OCI-LY3 (cell line): Measurements from ENCODE around the gene S100Z.
"Not testable (repeated sequence)": the region's sequence is repeated elsewhere in the genome, so short reads cannot be mapped to it uniquely, and the experiment has no call there.

Experiments used
- H2AFZ ChIP-seq: fragments of 200-600, 300-600 bp; shearing (Covaris generic); 2 replicates; pipeline ENCODE4 v1.6.0; 2014; ENCODE audit warnings: antibody characterized with exemption, low read depth, low read length
- H3K27ac ChIP-seq: fragments of 200-600, 300-600 bp; sonication (generic); 2 replicates; pipeline ENCODE4 v1.5.1; 2014; ENCODE audit warnings: mild to moderate bottlenecking, low read length, moderate library complexity, mixed read lengths
- H3K27me3 ChIP-seq: fragments of 200-600, 300-600 bp; sonication (generic); 2 replicates; pipeline ENCODE4 v1.6.1; 2014; ENCODE audit warnings: low read depth, low read length, mixed read lengths
- H3K36me3 ChIP-seq: fragments of 200-600, 300-600 bp; sonication (generic); replicated peaks from 2 replicates; pipeline ENCODE3; 2014; ENCODE audit warnings: low read depth, low read length, mixed read lengths
- H3K4me1 ChIP-seq: fragments of 300-600, 200-600 bp; sonication (generic); 2 replicates; pipeline ENCODE4 v1.6.1; 2014; ENCODE audit warnings: low read length, mixed read lengths
- H3K4me2 ChIP-seq: fragments of 200-600, 300-600 bp; sonication (generic); 2 replicates; pipeline ENCODE4 v1.6.1; 2014; ENCODE audit warnings: low read length, mixed read lengths
- H3K4me3 ChIP-seq: fragments of 300-600, 200-600 bp; sonication (generic); 2 replicates; pipeline ENCODE4 v1.5.1; 2014; ENCODE audit warnings: antibody characterized with exemption, mild to moderate bottlenecking, low read length, moderate library complexity
- H3K79me2 ChIP-seq: fragments of 300-600, 200-600 bp; shearing (Covaris generic); 2 replicates; pipeline ENCODE4 v1.6.1; 2014; ENCODE audit warnings: mild to moderate bottlenecking, low read length, mixed read lengths
- H3K9ac ChIP-seq: fragments of 300-600, 200-600 bp; shearing (Covaris generic); 2 replicates; pipeline ENCODE4 v1.6.0; 2014; ENCODE audit warnings: mild to moderate bottlenecking, low read length, moderate library complexity
- H3K9me3 ChIP-seq: fragments of 200-600, 300-600 bp; shearing (Covaris generic); 2 replicates; pipeline ENCODE4 v1.6.1; 2014; ENCODE audit warnings: low read length, mixed read lengths; ENCODE audit not compliant: insufficient read depth
- H4K20me1 ChIP-seq: fragments of 200-600, 300-600 bp; sonication (generic); 2 replicates; pipeline ENCODE4 v1.6.1; 2016; ENCODE audit warnings: low read length, mixed read lengths; ENCODE audit not compliant: insufficient read depth
- CTCF ChIP-seq: fragments of 200-600, 300-600 bp; sonication (generic); IDR thresholded peaks from 2 replicates; pipeline ENCODE4 v1.5.1; 2014; ENCODE audit warnings: antibody characterized with exemption, low read length, low read depth
- EZH2phosphoT487 ChIP-seq: fragments of 200-600 bp; shearing (Covaris generic); IDR thresholded peaks from 2 replicates; pipeline ENCODE4 v1.6.1; 2018; ENCODE audit warnings: antibody characterized with exemption, mixed run types, low read depth

Gene S100Z

GRCh38 chr5:76809141-76809540, 40.7 kb upstream of the S100Z start:
- Histone ChIP-seq H3K79me2 (no peaks in the 10 kb centered on the region), H2AFZ (no peak overlapping the region), H3K4me2 (no peak overlapping the region), H3K4me3 (no peak overlapping the region), H3K27me3 (no peaks in the 10 kb centered on the region), H3K4me1 (peaks cover 29% of the 10 kb centered on the region), H4K20me1 (no peaks in the 10 kb centered on the region), H3K36me3 (no peaks in the 10 kb centered on the region), H3K9me3 (no peaks in the 10 kb centered on the region), H3K27ac (no peak overlapping the region), H3K9ac (no peak overlapping the region)
- TF ChIP-seq EZH2phosphoT487 (no peak), CTCF (no peak)

DNA sequence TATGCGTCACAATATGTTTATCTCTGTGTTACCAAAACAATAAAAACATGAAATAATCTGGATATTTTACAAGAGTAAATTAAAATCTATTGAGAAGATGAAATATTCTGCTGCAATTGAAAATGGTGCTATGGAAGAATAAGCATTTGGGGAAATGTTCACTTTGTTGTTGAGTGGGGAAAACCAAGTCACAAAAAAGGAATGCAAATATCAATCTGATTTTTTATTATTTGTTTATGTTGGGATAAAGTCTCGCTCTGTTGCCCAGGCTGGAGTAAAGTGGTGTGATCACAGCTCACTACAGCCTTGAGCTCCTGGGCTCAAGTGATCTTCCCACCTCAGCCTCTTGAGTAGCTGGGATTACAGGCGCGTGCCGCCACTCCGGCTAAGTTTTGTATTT, 39.6 kb upstream of the S100Z start:
- H3K4me2 ChIP-seq = no peak overlapping the region
- H2AFZ ChIP-seq = no peak overlapping the region
- H3K36me3 ChIP-seq = no peaks in the 10 kb centered on the region
- no peak overlapping the region for H3K4me3 ChIP-seq
- no peak for TF ChIP-seq CTCF
- no peak for TF ChIP-seq EZH2phosphoT487
- H3K9ac ChIP-seq = no peak overlapping the region
- no peaks in the 10 kb centered on the region for H4K20me1 ChIP-seq
- H3K9me3 ChIP-seq = no peaks in the 10 kb centered on the region
- H3K79me2 ChIP-seq = no peaks in the 10 kb centered on the region
- peaks cover 26% of the 10 kb centered on the region for H3K4me1 ChIP-seq
- H3K27ac ChIP-seq = no peak overlapping the region
- no peaks in the 10 kb centered on the region for H3K27me3 ChIP-seq

GRCh38 chr5:76811214-76811613, 38.6 kb upstream of the S100Z start:
- H3K4me1 ChIP-seq = peaks cover 18% of the 10 kb centered on the region
- H3K36me3 ChIP-seq = no peaks in the 10 kb centered on the region
- H2AFZ ChIP-seq = no peak overlapping the region
- H3K27me3 ChIP-seq = no peaks in the 10 kb centered on the region
- H3K4me2 ChIP-seq = no peak overlapping the region
- TF ChIP-seq CTCF (no peak), EZH2phosphoT487 (no peak)
- no peaks in the 10 kb centered on the region for H3K9me3 ChIP-seq
- H3K4me3 ChIP-seq = no peak overlapping the region
- no peaks in the 10 kb centered on the region for H4K20me1 ChIP-seq
- no peaks in the 10 kb centered on the region for H3K79me2 ChIP-seq
- no peak overlapping the region for H3K27ac ChIP-seq
- H3K9ac ChIP-seq = no peak overlapping the region

DNA sequence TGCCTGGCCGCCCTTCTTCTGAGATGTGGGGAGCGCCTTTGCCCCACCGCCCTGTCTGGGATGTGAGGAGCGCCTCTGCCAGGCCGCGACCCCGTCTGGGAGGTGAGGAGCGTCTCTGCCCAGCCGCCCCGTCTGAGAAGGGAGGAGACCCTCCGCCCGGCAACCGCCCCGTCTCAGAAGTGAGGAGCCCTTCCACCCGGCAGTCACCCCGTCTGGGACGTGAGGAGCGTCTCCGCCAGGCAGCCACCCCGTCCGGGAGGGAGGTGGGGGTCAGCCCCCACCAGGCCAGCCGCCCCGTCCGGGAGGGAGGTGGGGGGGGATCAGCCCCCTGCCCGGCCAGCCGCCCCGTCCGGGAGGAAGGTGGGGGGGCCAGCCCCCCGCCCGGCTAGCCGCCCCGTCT, 37.6 kb upstream of the S100Z start:
- not testable (repeated sequence) for H3K4me3 ChIP-seq, H3K27ac ChIP-seq, H2AFZ ChIP-seq, H3K9ac ChIP-seq, H3K27me3 ChIP-seq, H3K4me1 ChIP-seq, H3K4me2 ChIP-seq, H4K20me1 ChIP-seq, H3K79me2 ChIP-seq, H3K36me3 ChIP-seq, H3K9me3 ChIP-seq

- Histone ChIP-seq H3K4me3 (no peak overlapping the region), H2AFZ (no peak overlapping the region), H3K4me1 (no peaks in the 10 kb centered on the region), H3K27ac (no peak overlapping the region), H3K4me2 (no peak overlapping the region), H3K79me2 (no peaks in the 10 kb centered on the region), H3K9me3 (no peaks in the 10 kb centered on the region), H4K20me1 (no peaks in the 10 kb centered on the region), H3K27me3 (no peaks in the 10 kb centered on the region), H3K9ac (no peak overlapping the region), H3K36me3 (no peaks in the 10 kb centered on the region)
- TF ChIP-seq CTCF (no peak), EZH2phosphoT487 (no peak)
Measured at GRCh38 chr5:76813982-76814562, 35.7 kb upstream of the S100Z start.
